Testis (tissue), 2 donors: ENCODE results near the gene CATSPERE.

ENCODE experiments used
- POLR2A ChIP-seq: fragments of 450-650 bp; IDR thresholded peaks from one replicate; pipeline ENCODE4 v1.6.1; 2017; ENCODE audit warnings: antibody characterized with exemption, mild to moderate bottlenecking, moderate library complexity
- TF ChIP-seq, protein P1 (sequence below), 3 experiments: fragments of 450-650 bp in 2 of 3; fragments of 200-600 bp in 1 of 3; sonication (generic) in 1 of 3; IDR thresholded peaks; one replicate each; pipeline ENCODE4 v1.5.1; 2016 to 2019; ENCODE audit warnings: antibody characterized with exemption in 3 of 3, mild to moderate bottlenecking in 2 of 3, moderate library complexity in 1 of 3

DNA sequence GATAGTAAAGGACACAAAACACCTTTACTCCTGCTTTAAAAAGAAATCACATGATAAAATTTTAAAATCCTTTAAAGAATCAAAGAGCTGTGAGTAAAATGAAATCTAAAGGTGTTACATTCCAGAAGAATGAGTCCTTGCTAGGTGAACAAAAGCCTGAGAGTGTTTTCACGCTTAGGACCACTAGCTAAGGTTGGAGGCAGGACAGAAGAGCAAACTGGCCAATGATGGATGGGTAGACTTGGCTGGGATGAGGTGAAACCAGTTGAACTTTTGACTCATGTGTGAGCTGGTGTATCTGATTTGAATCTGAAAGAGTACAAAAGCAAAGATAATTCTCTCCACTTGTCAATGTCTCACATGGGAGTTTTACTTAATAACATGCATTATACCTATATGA is 35.1 kb downstream of the CATSPERE start:
- TF ChIP-seq POLR2A, result no peak
- TF ChIP-seq, protein P1, sequence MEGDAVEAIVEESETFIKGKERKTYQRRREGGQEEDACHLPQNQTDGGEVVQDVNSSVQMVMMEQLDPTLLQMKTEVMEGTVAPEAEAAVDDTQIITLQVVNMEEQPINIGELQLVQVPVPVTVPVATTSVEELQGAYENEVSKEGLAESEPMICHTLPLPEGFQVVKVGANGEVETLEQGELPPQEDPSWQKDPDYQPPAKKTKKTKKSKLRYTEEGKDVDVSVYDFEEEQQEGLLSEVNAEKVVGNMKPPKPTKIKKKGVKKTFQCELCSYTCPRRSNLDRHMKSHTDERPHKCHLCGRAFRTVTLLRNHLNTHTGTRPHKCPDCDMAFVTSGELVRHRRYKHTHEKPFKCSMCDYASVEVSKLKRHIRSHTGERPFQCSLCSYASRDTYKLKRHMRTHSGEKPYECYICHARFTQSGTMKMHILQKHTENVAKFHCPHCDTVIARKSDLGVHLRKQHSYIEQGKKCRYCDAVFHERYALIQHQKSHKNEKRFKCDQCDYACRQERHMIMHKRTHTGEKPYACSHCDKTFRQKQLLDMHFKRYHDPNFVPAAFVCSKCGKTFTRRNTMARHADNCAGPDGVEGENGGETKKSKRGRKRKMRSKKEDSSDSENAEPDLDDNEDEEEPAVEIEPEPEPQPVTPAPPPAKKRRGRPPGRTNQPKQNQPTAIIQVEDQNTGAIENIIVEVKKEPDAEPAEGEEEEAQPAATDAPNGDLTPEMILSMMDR (IDR thresholded peaks at IDR 0.05), result no peak
